ENCODE data around the gene GNG7.
A peak's percentile ranks its signal among the peaks of the same experiment; 100 is the strongest.
"Not testable (repeated sequence)": the region's sequence is repeated elsewhere in the genome, so short reads cannot be mapped to it uniquely, and the experiment has no call there.

GNG7 gene

DNA sequence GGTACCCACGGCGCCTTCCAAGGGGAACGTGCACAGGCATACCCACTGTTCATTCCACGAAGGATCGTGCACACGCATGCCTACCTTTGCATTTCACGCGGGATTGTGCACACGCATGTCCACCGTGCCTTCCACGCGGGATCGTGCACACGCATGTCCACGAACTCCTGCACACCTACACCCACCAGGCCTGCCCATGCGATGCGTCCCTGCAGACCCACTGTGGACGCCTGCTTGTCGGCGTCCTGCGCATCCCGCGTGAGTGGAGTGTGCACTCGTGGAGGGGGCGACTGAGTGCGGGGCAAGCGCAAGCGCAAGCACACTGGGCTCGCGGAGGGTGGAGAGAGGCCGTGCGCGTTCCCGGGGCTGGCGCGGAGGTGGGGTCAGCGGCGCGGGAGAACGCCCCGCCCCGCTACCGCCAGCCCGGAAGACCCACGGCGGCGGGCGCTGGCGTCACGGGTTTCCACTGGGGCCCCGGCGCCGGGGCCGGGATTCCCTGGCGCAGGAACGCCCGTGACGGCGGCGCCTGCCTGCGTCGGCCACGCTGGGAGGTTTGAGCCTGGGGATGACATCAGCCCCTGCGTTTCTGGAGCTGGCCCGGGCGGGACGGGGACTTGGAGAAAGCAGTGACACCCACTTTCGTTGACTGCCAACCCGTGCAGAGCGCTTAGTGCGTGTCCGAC is 207.9 kb downstream of the GNG7 start:
- no peaks in the 10 kb centered on the region for H3K27me3 ChIP-seq (ENCODE audit: control insufficient read depth, low read length)
- no peaks in the 10 kb centered on the region for H3K36me3 ChIP-seq (ENCODE audit: control insufficient read depth, low read length)
- peak overlapping the region; percentile 74 for H3K4me3 ChIP-seq (ENCODE audit: low read length)
- no peaks in the 10 kb centered on the region for H3K9me3 ChIP-seq (ENCODE audit: control insufficient read depth, insufficient read depth, low read length)
- H3K4me2 ChIP-seq (ENCODE audit: low read length): peak overlapping the region; percentile 65
- no peaks in the 10 kb centered on the region for H4K20me1 ChIP-seq (ENCODE audit: control insufficient read depth, insufficient read depth, low read depth, low read length)
- H3F3A ChIP-seq (ENCODE audit: control insufficient read depth, insufficient read depth): peaks cover 31% of the 10 kb centered on the region
- no peaks in the 10 kb centered on the region for H3K9me2 ChIP-seq (replicated peaks; ENCODE audit: control insufficient read depth, low read length)
- peaks cover 70% of the 10 kb centered on the region for H3K4me1 ChIP-seq (ENCODE audit: control insufficient read depth, low read length)
- H3K79me2 ChIP-seq (ENCODE audit: control insufficient read depth, low read length): no peaks in the 10 kb centered on the region
- H3K27ac ChIP-seq (ENCODE audit: low read depth, low read length): no peak overlapping the region
- TF ChIP-seq, protein P1, sequence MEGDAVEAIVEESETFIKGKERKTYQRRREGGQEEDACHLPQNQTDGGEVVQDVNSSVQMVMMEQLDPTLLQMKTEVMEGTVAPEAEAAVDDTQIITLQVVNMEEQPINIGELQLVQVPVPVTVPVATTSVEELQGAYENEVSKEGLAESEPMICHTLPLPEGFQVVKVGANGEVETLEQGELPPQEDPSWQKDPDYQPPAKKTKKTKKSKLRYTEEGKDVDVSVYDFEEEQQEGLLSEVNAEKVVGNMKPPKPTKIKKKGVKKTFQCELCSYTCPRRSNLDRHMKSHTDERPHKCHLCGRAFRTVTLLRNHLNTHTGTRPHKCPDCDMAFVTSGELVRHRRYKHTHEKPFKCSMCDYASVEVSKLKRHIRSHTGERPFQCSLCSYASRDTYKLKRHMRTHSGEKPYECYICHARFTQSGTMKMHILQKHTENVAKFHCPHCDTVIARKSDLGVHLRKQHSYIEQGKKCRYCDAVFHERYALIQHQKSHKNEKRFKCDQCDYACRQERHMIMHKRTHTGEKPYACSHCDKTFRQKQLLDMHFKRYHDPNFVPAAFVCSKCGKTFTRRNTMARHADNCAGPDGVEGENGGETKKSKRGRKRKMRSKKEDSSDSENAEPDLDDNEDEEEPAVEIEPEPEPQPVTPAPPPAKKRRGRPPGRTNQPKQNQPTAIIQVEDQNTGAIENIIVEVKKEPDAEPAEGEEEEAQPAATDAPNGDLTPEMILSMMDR (IDR thresholded peaks at IDR 0.05; ENCODE audit: low read depth, low read length, poor library complexity, severe bottlenecking): no peak
- no peak for TF ChIP-seq EZH2phosphoT487 (IDR thresholded peaks at IDR 0.05; ENCODE audit: borderline replicate concordance, low read length)

DNA sequence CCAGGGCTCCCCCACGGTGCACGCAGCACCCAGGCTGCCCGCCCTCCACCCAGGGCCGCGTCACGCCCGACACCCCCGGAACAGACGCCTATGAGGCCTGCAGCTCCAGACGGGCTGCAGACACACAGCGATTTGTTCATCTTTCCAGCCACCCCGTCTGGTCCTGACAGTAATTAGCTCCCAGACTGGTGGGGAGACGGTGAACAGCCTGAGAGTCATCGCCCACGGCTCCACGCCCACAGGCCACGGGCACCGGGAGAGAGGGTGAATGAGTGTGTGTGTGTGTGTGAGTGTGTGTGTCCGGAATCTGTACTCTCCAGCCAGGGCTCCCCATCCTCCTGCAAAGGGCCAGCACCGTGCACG is 208.4 kb downstream of the GNG7 start:
- H3K9me2 ChIP-seq (replicated peaks; ENCODE audit: control insufficient read depth, low read length): no peaks in the 10 kb centered on the region
- H3K27ac ChIP-seq (ENCODE audit: low read depth, low read length): no peak overlapping the region
- no peaks in the 10 kb centered on the region for H3K9me3 ChIP-seq (ENCODE audit: control insufficient read depth, insufficient read depth, low read length)
- TF ChIP-seq, protein P1 (IDR thresholded peaks at IDR 0.05; ENCODE audit: low read depth, low read length, poor library complexity, severe bottlenecking): no peak
- TF ChIP-seq EZH2phosphoT487 (IDR thresholded peaks at IDR 0.05; ENCODE audit: borderline replicate concordance, low read length): no peak
- peak overlapping the region; percentile 74 for H3K4me3 ChIP-seq (ENCODE audit: low read length)
- no peaks in the 10 kb centered on the region for H3K36me3 ChIP-seq (ENCODE audit: control insufficient read depth, low read length)
- peak overlapping the region; percentile 65 for H3K4me2 ChIP-seq (ENCODE audit: low read length)
- peaks cover 34% of the 10 kb centered on the region for H3F3A ChIP-seq (ENCODE audit: control insufficient read depth, insufficient read depth)
- no peaks in the 10 kb centered on the region for H3K27me3 ChIP-seq (ENCODE audit: control insufficient read depth, low read length)
- H3K79me2 ChIP-seq (ENCODE audit: control insufficient read depth, low read length): no peaks in the 10 kb centered on the region
- no peaks in the 10 kb centered on the region for H4K20me1 ChIP-seq (ENCODE audit: control insufficient read depth, insufficient read depth, low read depth, low read length)
- H3K4me1 ChIP-seq (ENCODE audit: control insufficient read depth, low read length): peaks cover 70% of the 10 kb centered on the region

DNA sequence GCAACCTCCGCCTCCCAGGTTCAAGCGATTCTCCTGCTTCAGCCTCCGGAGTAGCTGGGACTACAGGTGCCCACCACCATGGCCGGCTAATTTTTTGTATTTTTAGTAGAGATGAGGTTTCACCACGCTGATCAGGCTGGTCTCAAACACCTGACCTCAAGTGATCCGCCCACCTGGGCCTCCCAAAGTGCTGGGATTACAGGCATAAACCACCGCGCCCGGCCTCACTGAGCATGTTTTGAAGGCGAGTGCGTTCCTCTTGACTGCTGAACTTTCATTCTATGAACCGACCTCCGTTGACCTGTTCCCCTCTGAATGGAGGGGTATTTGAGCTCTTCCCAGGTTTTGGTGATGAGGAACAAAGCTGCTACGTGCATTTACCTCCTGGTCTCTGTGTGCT is 209.0 kb downstream of the GNG7 start:
- H3K9me3 ChIP-seq (ENCODE audit: control insufficient read depth, insufficient read depth, low read length); H3K79me2 ChIP-seq (ENCODE audit: control insufficient read depth, low read length); H3K27me3 ChIP-seq (ENCODE audit: control insufficient read depth, low read length); H3K4me3 ChIP-seq (ENCODE audit: low read length); H3K36me3 ChIP-seq (ENCODE audit: control insufficient read depth, low read length); H3K9me2 ChIP-seq (replicated peaks; ENCODE audit: control insufficient read depth, low read length); H4K20me1 ChIP-seq (ENCODE audit: control insufficient read depth, insufficient read depth, low read depth, low read length): not testable (repeated sequence)
- Histone ChIP-seq H3F3A (ENCODE audit: control insufficient read depth, insufficient read depth) (peaks cover 37% of the 10 kb centered on the region), H3K4me1 (ENCODE audit: control insufficient read depth, low read length) (peaks cover 74% of the 10 kb centered on the region), H3K27ac (ENCODE audit: low read depth, low read length) (peak overlapping the region; percentile 96; the same call in 1 of the 2 replicates), H3K4me2 (ENCODE audit: low read length) (peak overlapping the region; percentile 57)

DNA sequence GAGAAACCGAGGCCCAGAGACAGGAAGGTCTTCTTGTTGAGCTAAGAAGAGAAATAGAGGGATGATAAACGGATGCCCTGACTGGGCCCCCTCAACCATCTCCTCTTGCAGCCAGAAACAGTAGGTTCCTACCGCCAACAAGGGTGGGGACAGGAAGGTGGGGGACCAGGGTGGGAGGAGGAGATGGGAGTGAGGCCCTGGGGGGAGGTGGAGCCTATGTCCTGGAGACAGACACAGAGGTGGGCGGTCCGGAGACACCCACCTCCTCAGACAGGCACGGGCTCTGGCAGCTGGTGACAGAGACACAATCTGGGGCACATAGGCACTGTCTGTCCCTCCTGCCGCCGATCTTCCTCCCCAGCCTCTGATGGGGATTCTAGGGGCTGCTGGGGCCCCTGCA is 209.6 kb downstream of the GNG7 start:
- peak overlapping the region; percentile 57 for H3K4me2 ChIP-seq (ENCODE audit: low read length)
- peaks cover 79% of the 10 kb centered on the region for H3K4me1 ChIP-seq (ENCODE audit: control insufficient read depth, low read length)
- H3K27me3 ChIP-seq (ENCODE audit: control insufficient read depth, low read length): no peaks in the 10 kb centered on the region

More for the DNA sequence above, 209.6 kb downstream of the GNG7 start:
- Histone ChIP-seq H3K9me3 (ENCODE audit: control insufficient read depth, insufficient read depth, low read length) (no peaks in the 10 kb centered on the region), H4K20me1 (ENCODE audit: control insufficient read depth, insufficient read depth, low read depth, low read length) (no peaks in the 10 kb centered on the region), H3F3A (ENCODE audit: control insufficient read depth, insufficient read depth) (peaks cover 38% of the 10 kb centered on the region), H3K4me3 (ENCODE audit: low read length) (peak overlapping the region; percentile 35), H3K9me2 (replicated peaks; ENCODE audit: control insufficient read depth, low read length) (no peaks in the 10 kb centered on the region), H3K27ac (ENCODE audit: low read depth, low read length) (peak overlapping the region; percentile 96), H3K36me3 (ENCODE audit: control insufficient read depth, low read length) (no peaks in the 10 kb centered on the region), H3K79me2 (ENCODE audit: control insufficient read depth, low read length) (no peaks in the 10 kb centered on the region)
- TF ChIP-seq, protein P1 (IDR thresholded peaks at IDR 0.05; ENCODE audit: low read depth, low read length, poor library complexity, severe bottlenecking): no peak
- no peak for TF ChIP-seq EZH2phosphoT487 (IDR thresholded peaks at IDR 0.05; ENCODE audit: borderline replicate concordance, low read length)

Data from DOHH2 (cell line).